ENCODE results near the gene BARD1.

The BARD1 gene

GRCh38 chr2:214676421-214677089 is 132.9 kb downstream of the BARD1 start:
- no peak for DNase-seq

Data from hypothalamus (tissue), 51 donors.